K562 treated with DMSO at 1 percent for 12 hours (cell line): ENCODE measurements around the gene ING3. TPM values are rescaled to one million over a fixed set of nuclear protein-coding genes. Genes with fewer than 3 reads are reported as not detected.

Experiments
- total RNA-seq: library from RNA; unstranded; fragments of 300-600 nt; gene quantifications from 2 replicates; pipeline ENCODE4 v1.2.3, GENCODE V29; 2022; ENCODE audit not compliant: insufficient read depth

Gene ING3, protein sequence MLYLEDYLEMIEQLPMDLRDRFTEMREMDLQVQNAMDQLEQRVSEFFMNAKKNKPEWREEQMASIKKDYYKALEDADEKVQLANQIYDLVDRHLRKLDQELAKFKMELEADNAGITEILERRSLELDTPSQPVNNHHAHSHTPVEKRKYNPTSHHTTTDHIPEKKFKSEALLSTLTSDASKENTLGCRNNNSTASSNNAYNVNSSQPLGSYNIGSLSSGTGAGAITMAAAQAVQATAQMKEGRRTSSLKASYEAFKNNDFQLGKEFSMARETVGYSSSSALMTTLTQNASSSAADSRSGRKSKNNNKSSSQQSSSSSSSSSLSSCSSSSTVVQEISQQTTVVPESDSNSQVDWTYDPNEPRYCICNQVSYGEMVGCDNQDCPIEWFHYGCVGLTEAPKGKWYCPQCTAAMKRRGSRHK
- 15.4 and 42.1 TPM in 2 replicates for total RNA-seq

GRCh38 chr7:120950539-120951308 lies at the start of gene ING3:
ING3 (plus strand) TSS chr7:120950777; CDS start chr7:120950897, 120 bp downstream.

DNA sequence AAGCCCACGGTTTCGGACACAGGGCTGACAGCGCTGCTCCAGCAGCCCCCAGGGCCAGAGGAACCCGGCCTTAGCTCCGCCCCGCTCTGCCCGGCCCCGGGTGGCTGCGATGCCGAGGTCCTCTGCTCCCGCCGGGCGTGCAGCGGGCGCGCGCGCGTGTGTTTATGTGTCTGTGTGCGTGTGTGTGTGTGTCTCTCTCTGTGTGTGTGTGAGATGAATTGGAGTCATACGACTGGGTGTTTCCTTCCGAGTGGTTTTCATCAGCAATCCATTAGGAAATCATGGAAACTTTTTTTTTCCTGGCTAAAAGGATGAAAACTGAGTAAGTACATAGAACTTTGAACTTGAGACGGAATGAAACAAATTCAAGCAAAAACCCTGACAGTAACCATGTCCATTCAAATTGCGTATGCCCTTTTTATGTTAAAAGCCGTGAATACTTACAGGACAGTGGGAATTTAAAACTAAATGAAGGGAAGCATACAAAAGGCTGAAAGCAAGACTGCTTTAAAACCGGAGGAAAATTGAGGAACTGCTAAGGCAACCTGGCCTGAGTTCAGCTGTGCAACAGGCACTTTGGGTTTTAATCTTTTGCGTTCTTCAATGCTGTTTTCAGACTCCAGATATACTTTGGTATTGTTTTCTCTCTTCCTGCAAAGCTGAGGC lies 38.1 kb downstream of the ING3 start, which contains the start of gene CPED1:
CPED1 (plus strand) TSS at position 121 of the 666 bp plus-strand sequence. CDS start 911 bp downstream, outside the sequence.

Other genes starting within 250 kb of the ING3 start
- 0.38 and 0.64 TPM in 2 replicates for gene TSPAN12, start 92.6 kb upstream of the ING3 start, total RNA-seq
- gene CPED1, start 37.9 kb downstream of the ING3 start, total RNA-seq = 21.3 and 79.1 TPM in 2 replicates